Measurements from ENCODE around the gene LRRTM3.

LRRTM3 gene

GRCh38 chr10:67017218-67017617 is 91.4 kb downstream of the LRRTM3 start:
- DNase-seq (ENCODE audit: low read depth), result no peak
- TF ChIP-seq, protein P1, sequence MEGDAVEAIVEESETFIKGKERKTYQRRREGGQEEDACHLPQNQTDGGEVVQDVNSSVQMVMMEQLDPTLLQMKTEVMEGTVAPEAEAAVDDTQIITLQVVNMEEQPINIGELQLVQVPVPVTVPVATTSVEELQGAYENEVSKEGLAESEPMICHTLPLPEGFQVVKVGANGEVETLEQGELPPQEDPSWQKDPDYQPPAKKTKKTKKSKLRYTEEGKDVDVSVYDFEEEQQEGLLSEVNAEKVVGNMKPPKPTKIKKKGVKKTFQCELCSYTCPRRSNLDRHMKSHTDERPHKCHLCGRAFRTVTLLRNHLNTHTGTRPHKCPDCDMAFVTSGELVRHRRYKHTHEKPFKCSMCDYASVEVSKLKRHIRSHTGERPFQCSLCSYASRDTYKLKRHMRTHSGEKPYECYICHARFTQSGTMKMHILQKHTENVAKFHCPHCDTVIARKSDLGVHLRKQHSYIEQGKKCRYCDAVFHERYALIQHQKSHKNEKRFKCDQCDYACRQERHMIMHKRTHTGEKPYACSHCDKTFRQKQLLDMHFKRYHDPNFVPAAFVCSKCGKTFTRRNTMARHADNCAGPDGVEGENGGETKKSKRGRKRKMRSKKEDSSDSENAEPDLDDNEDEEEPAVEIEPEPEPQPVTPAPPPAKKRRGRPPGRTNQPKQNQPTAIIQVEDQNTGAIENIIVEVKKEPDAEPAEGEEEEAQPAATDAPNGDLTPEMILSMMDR (IDR thresholded peaks at IDR 0.05; ENCODE audit: control insufficient read depth, insufficient read depth, low read depth, low read length, missing control alignments), result no peak
- no peak overlapping the region for H3K4me3 ChIP-seq (ENCODE audit: control insufficient read depth, low read depth, low read length)

GRCh38 chr10:67022099-67022498 is 96.3 kb downstream of the LRRTM3 start:
- H3K4me3 ChIP-seq (ENCODE audit: control insufficient read depth, low read depth, low read length), result no peak overlapping the region
- TF ChIP-seq, protein P1 (IDR thresholded peaks at IDR 0.05; ENCODE audit: control insufficient read depth, insufficient read depth, low read depth, low read length, missing control alignments), result no peak
- no peak for DNase-seq (ENCODE audit: low read depth)

DNA sequence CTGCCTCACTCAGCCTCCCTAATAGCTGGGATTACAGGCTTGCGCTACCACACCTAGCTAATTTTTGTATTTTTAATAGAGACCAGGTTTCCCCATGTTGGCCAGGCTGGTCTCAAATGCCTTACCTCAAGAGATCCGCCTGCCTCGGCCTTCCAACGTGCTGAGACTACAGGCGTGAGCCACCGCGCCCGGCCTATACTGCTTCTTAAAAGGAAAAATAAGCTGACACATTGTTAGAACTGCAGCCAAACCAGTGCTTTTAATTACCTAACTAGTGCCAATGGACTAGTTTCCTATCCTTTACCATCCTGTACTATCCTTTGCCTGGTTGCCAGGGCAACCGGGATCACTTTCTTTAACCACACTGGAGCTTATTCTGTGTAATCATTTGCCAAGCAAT is 108.0 kb downstream of the LRRTM3 start:
- H3K4me3 ChIP-seq (ENCODE audit: control insufficient read depth, low read depth, low read length), result no peak overlapping the region
- no peak for DNase-seq (ENCODE audit: low read depth)
- TF ChIP-seq, protein P1 (IDR thresholded peaks at IDR 0.05; ENCODE audit: control insufficient read depth, insufficient read depth, low read depth, low read length, missing control alignments), result no peak

DNA sequence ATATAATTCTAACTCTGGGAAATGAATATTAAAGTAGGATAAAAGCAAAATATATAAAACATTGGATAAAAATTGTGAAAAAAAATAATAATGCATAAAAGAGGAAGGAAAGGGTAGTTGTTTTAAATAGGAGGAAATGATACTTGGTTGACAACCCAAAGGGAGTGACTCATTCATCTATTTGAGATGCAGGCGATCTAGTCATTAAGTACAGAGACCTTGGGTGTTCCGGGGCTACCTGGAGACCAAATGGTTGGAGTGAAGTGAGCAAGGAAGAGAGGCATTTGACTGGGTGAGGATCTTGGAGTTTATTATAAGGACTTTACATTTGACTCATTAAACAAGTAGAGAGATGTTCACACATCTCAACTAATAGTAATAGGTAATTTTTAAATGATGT is 111.0 kb downstream of the LRRTM3 start:
- no peak for DNase-seq (ENCODE audit: low read depth)
- TF ChIP-seq, protein P1 (IDR thresholded peaks at IDR 0.05; ENCODE audit: control insufficient read depth, insufficient read depth, low read depth, low read length, missing control alignments), result no peak
- no peak overlapping the region for H3K4me3 ChIP-seq (ENCODE audit: control insufficient read depth, low read depth, low read length)

GRCh38 chr10:67043041-67043440 is 117.2 kb downstream of the LRRTM3 start:
- TF ChIP-seq, protein P1 (IDR thresholded peaks at IDR 0.05; ENCODE audit: control insufficient read depth, insufficient read depth, low read depth, low read length, missing control alignments), result no peak
- DNase-seq (ENCODE audit: low read depth), result no peak
- no peak overlapping the region for H3K4me3 ChIP-seq (ENCODE audit: control insufficient read depth, low read depth, low read length)

DNA sequence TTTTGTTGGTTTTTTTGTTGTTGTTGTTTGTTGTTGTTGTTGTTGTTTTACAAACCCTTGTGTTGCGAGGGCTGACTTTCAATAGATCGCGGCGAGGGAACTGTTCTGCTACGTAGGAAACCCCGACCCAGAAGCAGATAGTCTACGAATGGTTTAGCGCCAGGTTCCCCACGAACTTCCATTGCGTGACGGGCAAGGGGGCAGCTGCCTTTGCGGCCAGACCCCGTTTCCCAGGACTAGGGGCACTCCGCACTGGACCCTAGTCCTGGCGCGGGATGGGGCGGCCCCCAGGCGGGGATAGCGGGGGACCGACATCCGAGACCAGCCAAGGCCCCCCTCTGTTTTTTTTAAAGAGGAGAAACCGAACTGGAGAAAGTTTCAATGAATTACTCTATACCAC is 119.6 kb downstream of the LRRTM3 start:
- no peak for DNase-seq (ENCODE audit: low read depth)
- TF ChIP-seq, protein P1 (IDR thresholded peaks at IDR 0.05; ENCODE audit: control insufficient read depth, insufficient read depth, low read depth, low read length, missing control alignments), result no peak
- no peak overlapping the region for H3K4me3 ChIP-seq (ENCODE audit: control insufficient read depth, low read depth, low read length)

DNA sequence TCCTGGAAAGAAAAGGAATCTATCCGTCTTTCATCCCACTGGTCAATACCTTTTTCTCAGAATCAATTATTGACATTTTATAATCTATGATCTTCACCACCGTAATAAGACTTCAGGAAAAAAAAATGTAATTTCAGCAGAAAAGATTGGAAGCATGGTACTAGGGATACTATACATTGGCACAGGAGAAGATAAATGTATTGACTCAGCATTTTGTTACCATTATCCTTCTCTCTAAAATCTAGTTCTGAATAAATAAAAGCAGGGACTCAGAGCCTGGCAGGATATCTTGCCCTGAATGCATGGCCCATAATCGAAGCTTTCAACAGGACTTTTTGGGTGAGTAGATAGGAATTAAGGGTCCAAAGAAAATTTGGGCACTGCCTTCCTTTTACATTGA is 120.7 kb downstream of the LRRTM3 start:
- TF ChIP-seq, protein P1 (IDR thresholded peaks at IDR 0.05; ENCODE audit: control insufficient read depth, insufficient read depth, low read depth, low read length, missing control alignments), result no peak
- H3K4me3 ChIP-seq (ENCODE audit: control insufficient read depth, low read depth, low read length), result no peak overlapping the region
- no peak for DNase-seq (ENCODE audit: low read depth)
